ENCODE measurements around the gene VAMP3. TPM values are rescaled to one million over a fixed set of nuclear protein-coding genes. Genes with fewer than 3 reads are reported as not detected.

Gene VAMP3
- total and polyA plus RNA-seq, 2 donors (not counting 1 experiment from before 2014, with no cell fraction given): 22.4 to 49.6 TPM

GRCh38 chr1:7767176-7767575 is 3.9 kb upstream of the VAMP3 start:
- no peak overlapping the region for H2AFZ ChIP-seq (ENCODE audit: insufficient read depth, low read depth, low read length, poor library complexity, severe bottlenecking)
- H3K27me3 Mint-ChIP-seq: no peaks in the 10 kb centered on the region
- H3K4me3 ChIP-seq (ENCODE audit: control extremely low read depth in 1 of 5, extremely low read depth in 1 of 5, insufficient read depth in 1 of 5, low read depth in 2 of 5, low read length in 4 of 5): no peak overlapping the region
- CTCF ChIA-PET: interaction anchor here (3.1 kb wide), 1 partner anchor 15 kb away, joined by 22 read pairs; no protein-coding TSS in a partner anchor
- H4K20me1 ChIP-seq (ENCODE audit: control insufficient read depth, insufficient read depth, low read length, poor library complexity, severe bottlenecking): peaks cover 7% of the 10 kb centered on the region
- intact Hi-C loops (cut with micrococcal nuclease): no loop called here
- no peak overlapping the region for H3K4me2 ChIP-seq (replicated peaks; ENCODE audit: low read depth, low read length, poor library complexity, severe bottlenecking)
- H3K4me1 Mint-ChIP-seq: peaks cover 14% of the 10 kb centered on the region
- H3K36me3 ChIP-seq (replicated peaks in 1 of 2; ENCODE audit: control extremely low read depth in 1 of 2, control insufficient read depth in 1 of 2, extremely low read depth in 1 of 2, insufficient read depth in 2 of 2, low read length in 1 of 2): no peaks in the 10 kb centered on the region
- H3K9me3 ChIP-seq (ENCODE audit: control extremely low read depth in 1 of 3, control insufficient read depth in 2 of 3, insufficient read depth in 1 of 3, low read length in 2 of 3): no peaks in the 10 kb centered on the region
- no peak for ATAC-seq (ENCODE audit: low read depth)
- no peak for DNase-seq
- H3K79me2 ChIP-seq (ENCODE audit: control insufficient read depth, insufficient read depth, low read length): peaks cover 8% of the 10 kb centered on the region
- 87% methylated on average over 3 of the region's 4 CpGs for whole genome bisulfite sequencing (ENCODE audit: insufficient coverage)
- no peak for TF ChIP-seq CTCF (IDR thresholded peaks at IDR 0.05)
- no peak for TF ChIP-seq EZH2 (IDR thresholded peaks at IDR 0.05; ENCODE audit: borderline replicate concordance, insufficient read depth, low read depth, low read length, poor library complexity, severe bottlenecking)
- H3K4me3 Mint-ChIP-seq: no peak overlapping the region
- POLR2A ChIA-PET: no interaction called here
- no peak overlapping the region for H3K27ac ChIP-seq (ENCODE audit: low read length in 2 of 2)
- H3K4me1 ChIP-seq (ENCODE audit: control insufficient read depth in 2 of 2, insufficient read depth in 2 of 2, low read length in 2 of 2): peaks cover 10 to 13% of the 10 kb centered on the region in 2 donors
- no peak overlapping the region for H3K9ac ChIP-seq (ENCODE audit: low read length)
- no peak overlapping the region for H3K27ac Mint-ChIP-seq
- H3K27me3 ChIP-seq (replicated peaks in 1 of 4; ENCODE audit: control extremely low read depth in 1 of 4, control insufficient read depth in 3 of 4, insufficient read depth in 4 of 4, low read length in 3 of 4): no peaks in the 10 kb centered on the region
- no peaks in the 10 kb centered on the region for H3K9me3 Mint-ChIP-seq (ENCODE audit: insufficient read depth)

DNA sequence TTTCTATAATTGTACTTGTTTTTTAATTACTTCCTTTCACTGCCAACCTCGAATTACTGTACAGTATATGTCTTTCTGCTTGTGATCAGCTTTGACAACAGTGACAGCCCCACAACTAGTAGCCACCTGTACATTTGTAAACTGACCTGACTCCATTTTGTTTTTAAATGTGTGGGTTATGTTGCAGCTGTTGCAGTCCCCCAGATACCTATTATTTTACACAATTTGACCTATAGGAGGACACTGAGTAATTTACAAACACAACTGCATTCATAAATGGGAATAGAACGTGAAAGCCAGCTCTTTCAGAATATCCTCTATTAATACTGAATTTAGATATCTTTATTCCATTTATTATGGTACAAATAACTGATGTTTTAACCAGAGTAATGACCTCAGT is 2.5 kb upstream of the VAMP3 start:
- no peaks in the 10 kb centered on the region for H3K27me3 Mint-ChIP-seq
- ATAC-seq (ENCODE audit: low read depth) (no peak), DNase-seq (no peak)
- Histone ChIP-seq H3K9me3 (ENCODE audit: control extremely low read depth in 1 of 3, control insufficient read depth in 2 of 3, insufficient read depth in 1 of 3, low read length in 2 of 3) (no peaks in the 10 kb centered on the region), H3K36me3 (replicated peaks in 1 of 2; ENCODE audit: control extremely low read depth in 1 of 2, control insufficient read depth in 1 of 2, extremely low read depth in 1 of 2, insufficient read depth in 2 of 2, low read length in 1 of 2) (peaks cover 0 to under 1% of the 10 kb centered on the region in 2 experiments), H3K4me2 (replicated peaks; ENCODE audit: low read depth, low read length, poor library complexity, severe bottlenecking) (no peak overlapping the region), H3K4me3 (ENCODE audit: control extremely low read depth in 1 of 5, extremely low read depth in 1 of 5, insufficient read depth in 1 of 5, low read depth in 2 of 5, low read length in 4 of 5) (no peak overlapping the region), H3K79me2 (ENCODE audit: control insufficient read depth, insufficient read depth, low read length) (peaks cover 17% of the 10 kb centered on the region), H3K4me1 (ENCODE audit: control insufficient read depth in 2 of 2, insufficient read depth in 2 of 2, low read length in 2 of 2) (peaks cover 12 to 15% of the 10 kb centered on the region in 2 donors), H3K27me3 (replicated peaks in 1 of 4; ENCODE audit: control extremely low read depth in 1 of 4, control insufficient read depth in 3 of 4, insufficient read depth in 4 of 4, low read length in 3 of 4) (no peaks in the 10 kb centered on the region), H2AFZ (ENCODE audit: insufficient read depth, low read depth, low read length, poor library complexity, severe bottlenecking) (no peak overlapping the region), H3K9ac (ENCODE audit: low read length) (no peak overlapping the region), H4K20me1 (ENCODE audit: control insufficient read depth, insufficient read depth, low read length, poor library complexity, severe bottlenecking) (peaks cover 7% of the 10 kb centered on the region), H3K27ac (ENCODE audit: low read length in 2 of 2) (no peak overlapping the region)
- ChIA-PET CTCF (interaction anchor here (1.0 to 3.1 kb wide), 2 partner anchors 16 to 101 kb away, joined by 4 to 22 read pairs; no protein-coding TSS in a partner anchor), POLR2A (no interaction called here)
- H3K27ac Mint-ChIP-seq: no peak overlapping the region
- peaks cover 24% of the 10 kb centered on the region for H3K4me1 Mint-ChIP-seq
- intact Hi-C loops (cut with micrococcal nuclease): no loop called here
- no peak overlapping the region for H3K4me3 Mint-ChIP-seq
- TF ChIP-seq CTCF (IDR thresholded peaks at IDR 0.05): no peak
- TF ChIP-seq EZH2 (IDR thresholded peaks at IDR 0.05; ENCODE audit: borderline replicate concordance, insufficient read depth, low read depth, low read length, poor library complexity, severe bottlenecking): no peak
- no peaks in the 10 kb centered on the region for H3K9me3 Mint-ChIP-seq (ENCODE audit: insufficient read depth)
- no CpG with 5 or more reads among the region's 2 CpGs for WGBS (ENCODE audit: insufficient coverage)
